ENCODE data around the gene ZP3. TPM values are rescaled to one million over a fixed set of nuclear protein-coding genes. Genes with fewer than 3 reads are reported as not detected.

Gene ZP3
- total and polyA plus RNA-seq, 7 donors, result 0.23 to 12.3 (median 0.74) TPM; not detected in 1

DNA sequence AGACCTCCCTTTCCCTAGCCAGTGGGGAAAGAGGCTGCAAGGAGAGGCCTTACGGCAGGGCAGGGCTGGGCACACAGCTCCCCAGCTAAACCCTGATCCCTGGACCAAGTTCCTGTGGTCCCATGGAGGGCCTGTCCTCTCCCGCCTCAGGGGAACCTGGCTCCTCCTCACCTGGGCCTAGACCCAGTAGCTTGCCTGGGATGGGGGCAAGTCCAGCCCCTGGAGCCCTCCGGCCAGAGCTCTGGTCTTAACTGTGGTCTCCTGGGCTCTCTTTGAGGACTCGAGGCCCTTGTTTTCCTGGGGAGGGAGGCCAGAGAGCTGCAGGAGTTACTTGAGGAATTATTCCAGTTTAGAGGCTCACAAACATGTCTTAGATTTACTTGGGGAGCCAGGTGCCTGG, 1.5 kb downstream of the ZP3 start:
- Histone ChIP-seq H3K9me3 (no peaks in the 10 kb centered on the region), H3K4me1 (no peaks in the 10 kb centered on the region), H3K36me3 (ENCODE audit: insufficient read depth in 1 of 2, low read depth in 1 of 2) (no peaks in the 10 kb centered on the region), H3K27ac (no peak overlapping the region), H3K27me3 (ENCODE audit: insufficient read depth in 3 of 3, low read length in 2 of 3) (no peaks in the 10 kb centered on the region), H3K4me3 (no peak overlapping the region)
- TF ChIP-seq, protein P1, sequence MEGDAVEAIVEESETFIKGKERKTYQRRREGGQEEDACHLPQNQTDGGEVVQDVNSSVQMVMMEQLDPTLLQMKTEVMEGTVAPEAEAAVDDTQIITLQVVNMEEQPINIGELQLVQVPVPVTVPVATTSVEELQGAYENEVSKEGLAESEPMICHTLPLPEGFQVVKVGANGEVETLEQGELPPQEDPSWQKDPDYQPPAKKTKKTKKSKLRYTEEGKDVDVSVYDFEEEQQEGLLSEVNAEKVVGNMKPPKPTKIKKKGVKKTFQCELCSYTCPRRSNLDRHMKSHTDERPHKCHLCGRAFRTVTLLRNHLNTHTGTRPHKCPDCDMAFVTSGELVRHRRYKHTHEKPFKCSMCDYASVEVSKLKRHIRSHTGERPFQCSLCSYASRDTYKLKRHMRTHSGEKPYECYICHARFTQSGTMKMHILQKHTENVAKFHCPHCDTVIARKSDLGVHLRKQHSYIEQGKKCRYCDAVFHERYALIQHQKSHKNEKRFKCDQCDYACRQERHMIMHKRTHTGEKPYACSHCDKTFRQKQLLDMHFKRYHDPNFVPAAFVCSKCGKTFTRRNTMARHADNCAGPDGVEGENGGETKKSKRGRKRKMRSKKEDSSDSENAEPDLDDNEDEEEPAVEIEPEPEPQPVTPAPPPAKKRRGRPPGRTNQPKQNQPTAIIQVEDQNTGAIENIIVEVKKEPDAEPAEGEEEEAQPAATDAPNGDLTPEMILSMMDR (IDR thresholded peaks at IDR 0.05), result no peak
- no peak for DNase-seq
- 92 to 95% (median 93%) methylated on average over 4 of the region's 4 CpGs for WGBS, 3 donors
- intact Hi-C loops (cut with DNase I), result no loop called here
- ATAC-seq, result no peak

DNA sequence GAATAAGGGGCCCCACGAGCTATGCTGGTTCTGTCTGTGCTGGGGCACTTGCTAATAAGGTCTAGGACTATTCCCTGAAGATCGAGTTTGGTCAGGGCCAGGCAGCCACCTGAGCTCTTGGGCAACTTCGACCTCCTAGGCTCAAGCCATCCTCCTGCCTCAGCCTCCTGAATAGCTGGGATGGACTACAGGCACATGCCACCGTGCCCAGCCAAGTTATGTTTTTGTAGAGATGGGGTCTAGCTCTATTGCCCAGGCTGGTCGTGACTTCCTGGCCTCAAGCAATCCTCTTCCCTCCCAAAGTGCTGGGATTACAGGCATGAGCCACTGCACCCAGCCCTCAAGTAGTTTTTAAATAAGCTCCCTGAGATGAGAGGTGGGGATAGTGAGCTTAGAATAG, 2.9 kb downstream of the ZP3 start:
- TF ChIP-seq, protein P1 (IDR thresholded peaks at IDR 0.05), result no peak
- Histone ChIP-seq H3K36me3 (ENCODE audit: insufficient read depth in 1 of 2, low read depth in 1 of 2) (no peaks in the 10 kb centered on the region), H3K27me3 (ENCODE audit: insufficient read depth in 3 of 3, low read length in 2 of 3) (no peaks in the 10 kb centered on the region), H3K27ac (no peak overlapping the region), H3K4me3 (no peak overlapping the region), H3K9me3 (no peaks in the 10 kb centered on the region), H3K4me1 (no peaks in the 10 kb centered on the region)
- DNase-seq (no peak), ATAC-seq (no peak)
- intact Hi-C loops (cut with DNase I), result no loop called here
- 93 to 97% (median 96%) methylated on average over 5 of the region's 5 CpGs for WGBS, 3 donors

DNA sequence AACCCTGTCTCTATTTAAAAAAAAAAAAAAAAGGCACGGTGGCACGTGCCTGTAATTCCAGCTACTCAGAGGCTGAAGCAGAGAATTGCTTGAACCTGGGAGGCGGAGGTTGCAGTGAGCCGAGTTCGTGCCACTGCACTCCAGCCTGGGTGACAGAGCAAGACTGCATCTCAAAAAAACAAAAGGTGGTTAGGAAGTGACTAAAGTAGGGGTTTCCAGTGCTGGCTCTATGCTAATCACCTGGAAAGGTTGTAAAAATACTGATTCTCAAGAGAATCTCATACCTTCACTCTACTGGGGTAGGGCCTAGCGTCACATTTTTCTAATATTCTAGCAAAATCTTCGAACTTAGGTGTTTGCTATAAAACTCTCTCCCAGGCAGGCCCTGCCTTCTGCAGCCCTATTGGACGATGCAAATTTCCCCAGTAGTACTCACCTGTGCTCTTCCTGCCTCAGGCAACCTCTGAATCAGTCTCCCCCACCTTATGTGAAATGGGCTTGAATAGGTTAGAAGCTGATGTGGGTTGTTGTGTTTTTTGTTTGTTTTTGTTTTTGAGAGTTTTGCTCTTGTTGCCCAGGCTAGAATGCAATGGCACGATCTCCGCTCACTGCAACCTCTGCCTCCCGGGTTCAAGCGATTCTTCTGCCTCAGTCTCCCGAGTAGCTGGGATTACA, 3.5 kb downstream of the ZP3 start:
- intact Hi-C loops (cut with DNase I), result no loop called here
- H3K36me3 ChIP-seq (ENCODE audit: insufficient read depth in 1 of 2, low read depth in 1 of 2), result no peaks in the 10 kb centered on the region
- no peak overlapping the region for H3K4me3 ChIP-seq
- H3K27ac ChIP-seq, result no peak overlapping the region
- no peaks in the 10 kb centered on the region for H3K9me3 ChIP-seq
- no peak for DNase-seq
- 80 to 85% (median 82%) methylated on average over 13 of the region's 13 CpGs for WGBS, 3 donors
- TF ChIP-seq, protein P1 (IDR thresholded peaks at IDR 0.05), result no peak
- H3K27me3 ChIP-seq (ENCODE audit: insufficient read depth in 3 of 3, low read length in 2 of 3), result no peaks in the 10 kb centered on the region
- ATAC-seq, result no peak
- no peaks in the 10 kb centered on the region for H3K4me1 ChIP-seq

DNA sequence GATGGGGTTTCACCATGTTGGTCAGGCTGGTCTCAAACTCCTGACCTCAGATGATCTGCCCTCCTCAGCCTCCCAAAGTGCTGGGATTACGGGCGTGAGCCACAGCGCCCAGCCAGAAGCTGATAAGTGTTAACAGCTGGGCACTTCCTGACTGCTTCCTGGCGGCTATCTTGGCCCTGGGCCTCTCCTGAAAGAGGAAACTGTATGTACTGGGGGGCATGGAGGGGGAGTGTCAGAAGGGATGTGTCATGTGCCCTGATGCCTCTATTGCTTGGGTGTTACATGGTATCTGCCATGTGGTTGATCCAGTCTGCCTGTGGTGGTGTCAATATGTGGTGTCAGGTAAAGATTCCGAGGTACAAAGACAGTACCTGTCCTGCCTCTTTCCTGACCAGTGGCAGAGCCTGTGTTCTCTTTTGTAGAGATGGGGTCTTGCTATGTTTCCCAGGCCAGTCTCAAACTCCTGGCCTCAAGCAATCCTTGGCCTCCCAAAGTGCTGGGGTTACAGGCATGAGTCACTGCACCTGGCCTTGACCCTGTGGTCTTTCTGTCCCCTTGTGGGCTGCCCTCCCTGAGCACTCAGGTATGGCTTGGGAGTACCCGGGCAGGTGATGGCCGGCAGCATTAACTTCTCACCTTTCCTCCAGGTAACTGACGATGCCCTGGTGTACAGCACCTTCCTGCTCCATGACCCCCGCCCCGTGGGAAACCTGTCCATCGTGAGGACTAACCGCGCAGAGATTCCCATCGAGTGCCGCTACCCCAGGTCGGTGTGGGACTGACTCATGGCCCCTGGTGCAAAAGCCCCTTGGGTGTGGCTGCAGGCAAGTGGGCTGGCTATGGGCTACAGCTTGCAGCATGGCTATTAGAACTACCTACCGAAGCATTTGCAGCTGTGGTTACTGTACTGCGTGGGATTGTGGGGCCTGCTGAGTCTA, 4.4 kb downstream of the ZP3 start:
- intact Hi-C loops (cut with DNase I), result no loop called here
- DNase-seq, result peak in 1 of 2 donors; percentile 70
- H3K4me3 ChIP-seq, result no peak overlapping the region
- no peaks in the 10 kb centered on the region for H3K27me3 ChIP-seq (ENCODE audit: insufficient read depth in 3 of 3, low read length in 2 of 3)
- peak; percentile 30 to 90 (median 82) for ATAC-seq
- H3K4me1 ChIP-seq, result no peaks in the 10 kb centered on the region
- 74 to 79% (median 78%) methylated on average over 18 of the region's 18 CpGs for WGBS, 3 donors
- H3K9me3 ChIP-seq, result no peaks in the 10 kb centered on the region
- no peaks in the 10 kb centered on the region for H3K36me3 ChIP-seq (ENCODE audit: insufficient read depth in 1 of 2, low read depth in 1 of 2)
- no peak overlapping the region for H3K27ac ChIP-seq
- TF ChIP-seq, protein P1 (IDR thresholded peaks at IDR 0.05), result no peak
